Esophagus muscularis mucosa (tissue), 4 donors: ENCODE results near the gene SOX30. TPM values are rescaled to one million over a fixed set of nuclear protein-coding genes. Genes with fewer than 3 reads are reported as not detected.

Experiments used
- DNase-seq: peaks from one replicate; pipeline ENCODE4 v3.0.0-alpha.2; 2017; ENCODE audit errors: extremely low spot score
- H3K27ac ChIP-seq, 4 donors: fragments of 200-600 bp; sonication (generic); replicated peaks in 1 of 4; 1 replicate in 3 of 4; 2 replicates in 1 of 4; pipeline ENCODE4 v1.5.1; 2016 to 2019; ENCODE audit warnings: mild to moderate bottlenecking in 1 of 4
- H3K27me3 ChIP-seq, 4 donors: fragments of 200-600 bp; sonication (generic); one replicate each; pipeline versions ENCODE4 v1.5.1 to v1.6.0; 2016 to 2019
- H3K36me3 ChIP-seq, 4 donors: fragments of 200-600 bp; sonication (generic); one replicate each; pipeline ENCODE4 v1.5.1; 2016 to 2019
- H3K4me1 ChIP-seq, 4 donors: fragments of 200-600 bp; sonication (generic); one replicate each; pipeline ENCODE4 v1.5.1; 2016 to 2019
- H3K4me3 ChIP-seq, 4 donors: fragments of 200-600 bp; sonication (generic); 1 replicate in 2 of 4; 2 replicates in 2 of 4; pipeline ENCODE4 v1.5.1; 2016 to 2019; ENCODE audit warnings: mild to moderate bottlenecking in 4 of 4, moderate library complexity in 1 of 4
- H3K9me3 ChIP-seq, 4 donors: fragments of 200-600 bp; sonication (generic); 1 replicate in 3 of 4; 2 replicates in 1 of 4; pipeline ENCODE4 v1.5.1; 2016 to 2019
- CTCF ChIP-seq, 3 experiments: fragments of 200-600 bp in 2 of 3; fragments of 450-650 bp in 1 of 3; sonication (generic) in 2 of 3; IDR thresholded peaks; one replicate each; pipeline ENCODE4 v1.5.1; 2017 to 2019; ENCODE audit warnings: antibody characterized with exemption in 3 of 3, mild to moderate bottlenecking in 2 of 3, moderate library complexity in 1 of 3
- EP300 ChIP-seq: sonication (generic); formaldehyde crosslinking; IDR thresholded peaks from one replicate; pipeline ENCODE4 v1.6.1; 2017; ENCODE audit warnings: antibody characterized with exemption
- POLR2A ChIP-seq: fragments of 450-650 bp; IDR thresholded peaks from one replicate; pipeline ENCODE4 v1.6.1; 2017; ENCODE audit warnings: antibody characterized with exemption, moderate library complexity, mild to moderate bottlenecking, low read depth
- POLR2AphosphoS5 ChIP-seq, 2 donors: sonication (generic); formaldehyde crosslinking; IDR thresholded peaks; one replicate each; pipeline ENCODE4 v1.6.1; 2017; ENCODE audit warnings: antibody characterized with exemption in 2 of 2
- WGBS: methylation state at CpG from one replicate; pipeline ENCODE4 v1.1.5; 2018; 5-methylcytosine and 5-hydroxymethylcytosine counted together
- intact Hi-C: fragments of 100-400 bp; cut with DNase I; formaldehyde crosslinking; loops from one replicate; pipeline ENCODE4 v1.15.1; 2023
- total RNA-seq, 4 donors: library from RNA; depleted of rRNA; stranded (reverse); fragments of >200 nt; gene quantifications; one replicate each; pipeline versions ENCODE4 v1.1.0 to v1.2.1, GENCODE V29; 2016

SOX30 gene
- total RNA-seq, 4 donors from 2014 or later: 0.17 to 0.34 TPM; not detected in 2

- no peak for TF ChIP-seq POLR2AphosphoS5 (IDR thresholded peaks at IDR 0.05)
- no peak for TF ChIP-seq EP300
- TF ChIP-seq POLR2A: no peak
- TF ChIP-seq CTCF (IDR thresholded peaks at IDR 0.05): no peak
- WGBS: 98% methylated on average over 6 of the region's 6 CpGs
Measured at GRCh38 chr5:157626831-157627230, 25.4 kb downstream of the SOX30 start.

GRCh38 chr5:157624144-157624543, 28.1 kb downstream of the SOX30 start:
- H3K27ac ChIP-seq: no peak overlapping the region
- H3K27me3 ChIP-seq: no peaks in the 10 kb centered on the region
- H3K4me3 ChIP-seq: no peak overlapping the region
- no peak for DNase-seq
- H3K9me3 ChIP-seq: no peaks in the 10 kb centered on the region
- H3K4me1 ChIP-seq: peaks cover 0 to 5% (median 0%) of the 10 kb centered on the region in 4 donors
- intact Hi-C loops: no loop called here
- 73% methylated on average over 2 of the region's 2 CpGs for WGBS
- TF ChIP-seq POLR2A (no peak), POLR2AphosphoS5 (IDR thresholded peaks at IDR 0.05) (no peak), EP300 (no peak), CTCF (IDR thresholded peaks at IDR 0.05) (no peak)
- no peaks in the 10 kb centered on the region for H3K36me3 ChIP-seq

More at GRCh38 chr5:157626831-157627230, 25.4 kb downstream of the SOX30 start:
- Histone ChIP-seq H3K4me3 (no peak overlapping the region), H3K9me3 (no peaks in the 10 kb centered on the region), H3K27me3 (no peaks in the 10 kb centered on the region), H3K27ac (no peak overlapping the region), H3K4me1 (peaks cover 0 to 5% (median 0%) of the 10 kb centered on the region in 4 donors), H3K36me3 (no peaks in the 10 kb centered on the region)
- intact Hi-C loops: no loop called here
- DNase-seq: no peak

GRCh38 chr5:157620776-157621175, 31.5 kb downstream of the SOX30 start:
- no peak overlapping the region for H3K4me3 ChIP-seq
- DNase-seq: no peak
- TF ChIP-seq POLR2A (no peak), CTCF (IDR thresholded peaks at IDR 0.05) (no peak), POLR2AphosphoS5 (IDR thresholded peaks at IDR 0.05) (no peak), EP300 (no peak)
- H3K36me3 ChIP-seq: no peaks in the 10 kb centered on the region
- H3K27ac ChIP-seq: no peak overlapping the region
- H3K9me3 ChIP-seq: no peaks in the 10 kb centered on the region
- no peaks in the 10 kb centered on the region for H3K4me1 ChIP-seq
- intact Hi-C loops: no loop called here
- no peaks in the 10 kb centered on the region for H3K27me3 ChIP-seq

- Histone ChIP-seq H3K4me3 (no peak overlapping the region), H3K27ac (no peak overlapping the region), H3K9me3 (no peaks in the 10 kb centered on the region), H3K27me3 (no peaks in the 10 kb centered on the region), H3K4me1 (peaks cover 0 to under 1% (median 0%) of the 10 kb centered on the region in 4 donors), H3K36me3 (no peaks in the 10 kb centered on the region)
- DNase-seq: no peak
- WGBS: 96% methylated on average over 8 of the region's 8 CpGs
- TF ChIP-seq EP300 (no peak), POLR2AphosphoS5 (IDR thresholded peaks at IDR 0.05) (no peak), CTCF (IDR thresholded peaks at IDR 0.05) (no peak), POLR2A (no peak)
- intact Hi-C loops: no loop called here
Measured at GRCh38 chr5:157618191-157618765, 34.0 kb downstream of the SOX30 start.

GRCh38 chr5:157616785-157617184, 35.5 kb downstream of the SOX30 start:
- H3K36me3 ChIP-seq: no peaks in the 10 kb centered on the region
- H3K4me1 ChIP-seq: peaks cover 0 to 16% (median 13%) of the 10 kb centered on the region in 4 donors
- TF ChIP-seq CTCF (IDR thresholded peaks at IDR 0.05) (no peak), POLR2AphosphoS5 (IDR thresholded peaks at IDR 0.05) (no peak), EP300 (no peak), POLR2A (no peak)
- no peak for DNase-seq
- H3K27me3 ChIP-seq: no peaks in the 10 kb centered on the region
- 86% methylated on average over 4 of the region's 4 CpGs for WGBS
- H3K27ac ChIP-seq: no peak overlapping the region
- no peaks in the 10 kb centered on the region for H3K9me3 ChIP-seq
- intact Hi-C loops: no loop called here
- no peak overlapping the region for H3K4me3 ChIP-seq
